ENCODE measurements around the gene SOCS3.

DNA sequence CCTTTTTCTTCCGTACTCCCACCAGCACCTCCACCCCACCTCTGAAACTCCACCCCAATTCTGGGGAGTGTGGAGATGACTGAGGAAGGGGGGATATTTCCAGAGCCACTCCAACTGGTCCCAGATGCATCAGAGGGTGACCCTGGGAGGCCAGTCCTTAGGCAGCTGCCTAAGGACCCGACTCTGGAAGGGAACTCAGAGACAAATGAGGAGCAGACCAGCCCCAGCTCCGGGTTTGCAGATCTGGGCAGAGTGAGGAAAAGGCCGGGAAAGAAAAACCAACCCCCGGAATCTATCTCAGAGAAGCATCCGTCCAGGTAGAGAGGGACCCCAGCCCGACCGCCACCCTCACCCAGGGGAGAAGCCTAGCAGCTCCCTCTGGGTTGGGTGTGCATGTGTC lies 41.5 kb downstream of the SOCS3 start:
- TF ChIP-seq POLR2A (IDR thresholded peaks at IDR 0.05; ENCODE audit: low read length) (no peak), CHD2 (IDR thresholded peaks at IDR 0.05; ENCODE audit: low read length, partially characterized antibody) (no peak), MAZ (IDR thresholded peaks at IDR 0.05; ENCODE audit: borderline replicate concordance, low read depth, low read length) (no peak), FOSL2 (IDR thresholded peaks at IDR 0.05) (no peak), FOSL2 (CRISPR knock-in tag; IDR thresholded peaks at IDR 0.05) (no peak), ESRRA (IDR thresholded peaks at IDR 0.05; ENCODE audit: borderline replicate concordance, low read length) (no peak), EHMT2 (IDR thresholded peaks at IDR 0.05; ENCODE audit: low read depth) (no peak), EP300 (IDR thresholded peaks at IDR 0.05) (no peak), RFX5 (IDR thresholded peaks at IDR 0.05) (no peak), HDAC2 (IDR thresholded peaks at IDR 0.05) (no peak), ZSCAN20 (CRISPR knock-in tag; IDR thresholded peaks at IDR 0.05) (no peak)
- TF ChIP-seq, protein P1, sequence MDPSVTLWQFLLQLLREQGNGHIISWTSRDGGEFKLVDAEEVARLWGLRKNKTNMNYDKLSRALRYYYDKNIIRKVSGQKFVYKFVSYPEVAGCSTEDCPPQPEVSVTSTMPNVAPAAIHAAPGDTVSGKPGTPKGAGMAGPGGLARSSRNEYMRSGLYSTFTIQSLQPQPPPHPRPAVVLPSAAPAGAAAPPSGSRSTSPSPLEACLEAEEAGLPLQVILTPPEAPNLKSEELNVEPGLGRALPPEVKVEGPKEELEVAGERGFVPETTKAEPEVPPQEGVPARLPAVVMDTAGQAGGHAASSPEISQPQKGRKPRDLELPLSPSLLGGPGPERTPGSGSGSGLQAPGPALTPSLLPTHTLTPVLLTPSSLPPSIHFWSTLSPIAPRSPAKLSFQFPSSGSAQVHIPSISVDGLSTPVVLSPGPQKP (IDR thresholded peaks at IDR 0.05; ENCODE audit: low read depth, low read length) = no peak
- TF ChIP-seq, protein P2, sequence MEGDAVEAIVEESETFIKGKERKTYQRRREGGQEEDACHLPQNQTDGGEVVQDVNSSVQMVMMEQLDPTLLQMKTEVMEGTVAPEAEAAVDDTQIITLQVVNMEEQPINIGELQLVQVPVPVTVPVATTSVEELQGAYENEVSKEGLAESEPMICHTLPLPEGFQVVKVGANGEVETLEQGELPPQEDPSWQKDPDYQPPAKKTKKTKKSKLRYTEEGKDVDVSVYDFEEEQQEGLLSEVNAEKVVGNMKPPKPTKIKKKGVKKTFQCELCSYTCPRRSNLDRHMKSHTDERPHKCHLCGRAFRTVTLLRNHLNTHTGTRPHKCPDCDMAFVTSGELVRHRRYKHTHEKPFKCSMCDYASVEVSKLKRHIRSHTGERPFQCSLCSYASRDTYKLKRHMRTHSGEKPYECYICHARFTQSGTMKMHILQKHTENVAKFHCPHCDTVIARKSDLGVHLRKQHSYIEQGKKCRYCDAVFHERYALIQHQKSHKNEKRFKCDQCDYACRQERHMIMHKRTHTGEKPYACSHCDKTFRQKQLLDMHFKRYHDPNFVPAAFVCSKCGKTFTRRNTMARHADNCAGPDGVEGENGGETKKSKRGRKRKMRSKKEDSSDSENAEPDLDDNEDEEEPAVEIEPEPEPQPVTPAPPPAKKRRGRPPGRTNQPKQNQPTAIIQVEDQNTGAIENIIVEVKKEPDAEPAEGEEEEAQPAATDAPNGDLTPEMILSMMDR (IDR thresholded peaks at IDR 0.05) = no peak
- TF ChIP-seq, protein P3, sequence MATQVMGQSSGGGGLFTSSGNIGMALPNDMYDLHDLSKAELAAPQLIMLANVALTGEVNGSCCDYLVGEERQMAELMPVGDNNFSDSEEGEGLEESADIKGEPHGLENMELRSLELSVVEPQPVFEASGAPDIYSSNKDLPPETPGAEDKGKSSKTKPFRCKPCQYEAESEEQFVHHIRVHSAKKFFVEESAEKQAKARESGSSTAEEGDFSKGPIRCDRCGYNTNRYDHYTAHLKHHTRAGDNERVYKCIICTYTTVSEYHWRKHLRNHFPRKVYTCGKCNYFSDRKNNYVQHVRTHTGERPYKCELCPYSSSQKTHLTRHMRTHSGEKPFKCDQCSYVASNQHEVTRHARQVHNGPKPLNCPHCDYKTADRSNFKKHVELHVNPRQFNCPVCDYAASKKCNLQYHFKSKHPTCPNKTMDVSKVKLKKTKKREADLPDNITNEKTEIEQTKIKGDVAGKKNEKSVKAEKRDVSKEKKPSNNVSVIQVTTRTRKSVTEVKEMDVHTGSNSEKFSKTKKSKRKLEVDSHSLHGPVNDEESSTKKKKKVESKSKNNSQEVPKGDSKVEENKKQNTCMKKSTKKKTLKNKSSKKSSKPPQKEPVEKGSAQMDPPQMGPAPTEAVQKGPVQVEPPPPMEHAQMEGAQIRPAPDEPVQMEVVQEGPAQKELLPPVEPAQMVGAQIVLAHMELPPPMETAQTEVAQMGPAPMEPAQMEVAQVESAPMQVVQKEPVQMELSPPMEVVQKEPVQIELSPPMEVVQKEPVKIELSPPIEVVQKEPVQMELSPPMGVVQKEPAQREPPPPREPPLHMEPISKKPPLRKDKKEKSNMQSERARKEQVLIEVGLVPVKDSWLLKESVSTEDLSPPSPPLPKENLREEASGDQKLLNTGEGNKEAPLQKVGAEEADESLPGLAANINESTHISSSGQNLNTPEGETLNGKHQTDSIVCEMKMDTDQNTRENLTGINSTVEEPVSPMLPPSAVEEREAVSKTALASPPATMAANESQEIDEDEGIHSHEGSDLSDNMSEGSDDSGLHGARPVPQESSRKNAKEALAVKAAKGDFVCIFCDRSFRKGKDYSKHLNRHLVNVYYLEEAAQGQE (IDR thresholded peaks at IDR 0.05) = no peak
- TF ChIP-seq, protein P4, sequence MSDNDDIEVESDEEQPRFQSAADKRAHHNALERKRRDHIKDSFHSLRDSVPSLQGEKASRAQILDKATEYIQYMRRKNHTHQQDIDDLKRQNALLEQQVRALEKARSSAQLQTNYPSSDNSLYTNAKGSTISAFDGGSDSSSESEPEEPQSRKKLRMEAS (IDR thresholded peaks at IDR 0.05) = no peak

All from A549 (cell line).